ENCODE data around the gene NRDE2.

DNA sequence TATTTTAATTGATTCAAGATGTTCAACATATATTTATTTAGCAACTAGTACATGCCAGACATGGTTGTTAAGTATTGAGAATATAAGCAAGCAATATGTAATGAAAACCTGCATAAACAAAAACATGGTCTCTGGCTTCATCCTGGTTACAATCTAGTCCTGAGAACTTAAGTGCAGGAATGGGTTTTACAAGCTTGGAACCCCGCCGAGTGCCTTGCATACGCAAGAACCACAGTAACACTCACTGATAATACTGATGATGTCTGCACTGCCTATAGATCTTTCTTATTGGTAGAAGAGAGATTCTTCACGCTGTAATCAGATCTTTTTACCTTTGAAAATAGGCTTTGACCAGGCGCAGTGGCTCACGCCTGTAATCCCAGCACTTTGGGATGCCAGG is 42.1 kb upstream of the NRDE2 start:
- TF ChIP-seq JUND (IDR thresholded peaks at IDR 0.05): no peak
- no peak for TF ChIP-seq FOXA1 (IDR thresholded peaks at IDR 0.05)
- TF ChIP-seq, protein P1, sequence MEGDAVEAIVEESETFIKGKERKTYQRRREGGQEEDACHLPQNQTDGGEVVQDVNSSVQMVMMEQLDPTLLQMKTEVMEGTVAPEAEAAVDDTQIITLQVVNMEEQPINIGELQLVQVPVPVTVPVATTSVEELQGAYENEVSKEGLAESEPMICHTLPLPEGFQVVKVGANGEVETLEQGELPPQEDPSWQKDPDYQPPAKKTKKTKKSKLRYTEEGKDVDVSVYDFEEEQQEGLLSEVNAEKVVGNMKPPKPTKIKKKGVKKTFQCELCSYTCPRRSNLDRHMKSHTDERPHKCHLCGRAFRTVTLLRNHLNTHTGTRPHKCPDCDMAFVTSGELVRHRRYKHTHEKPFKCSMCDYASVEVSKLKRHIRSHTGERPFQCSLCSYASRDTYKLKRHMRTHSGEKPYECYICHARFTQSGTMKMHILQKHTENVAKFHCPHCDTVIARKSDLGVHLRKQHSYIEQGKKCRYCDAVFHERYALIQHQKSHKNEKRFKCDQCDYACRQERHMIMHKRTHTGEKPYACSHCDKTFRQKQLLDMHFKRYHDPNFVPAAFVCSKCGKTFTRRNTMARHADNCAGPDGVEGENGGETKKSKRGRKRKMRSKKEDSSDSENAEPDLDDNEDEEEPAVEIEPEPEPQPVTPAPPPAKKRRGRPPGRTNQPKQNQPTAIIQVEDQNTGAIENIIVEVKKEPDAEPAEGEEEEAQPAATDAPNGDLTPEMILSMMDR (IDR thresholded peaks at IDR 0.05; ENCODE audit: low read depth, low read length, missing input control): no peak
- no peak for TF ChIP-seq YY1 (IDR thresholded peaks at IDR 0.05)
- TF ChIP-seq, protein P2, sequence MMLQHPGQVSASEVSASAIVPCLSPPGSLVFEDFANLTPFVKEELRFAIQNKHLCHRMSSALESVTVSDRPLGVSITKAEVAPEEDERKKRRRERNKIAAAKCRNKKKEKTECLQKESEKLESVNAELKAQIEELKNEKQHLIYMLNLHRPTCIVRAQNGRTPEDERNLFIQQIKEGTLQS (IDR thresholded peaks at IDR 0.05): no peak
- TF ChIP-seq, protein P3, sequence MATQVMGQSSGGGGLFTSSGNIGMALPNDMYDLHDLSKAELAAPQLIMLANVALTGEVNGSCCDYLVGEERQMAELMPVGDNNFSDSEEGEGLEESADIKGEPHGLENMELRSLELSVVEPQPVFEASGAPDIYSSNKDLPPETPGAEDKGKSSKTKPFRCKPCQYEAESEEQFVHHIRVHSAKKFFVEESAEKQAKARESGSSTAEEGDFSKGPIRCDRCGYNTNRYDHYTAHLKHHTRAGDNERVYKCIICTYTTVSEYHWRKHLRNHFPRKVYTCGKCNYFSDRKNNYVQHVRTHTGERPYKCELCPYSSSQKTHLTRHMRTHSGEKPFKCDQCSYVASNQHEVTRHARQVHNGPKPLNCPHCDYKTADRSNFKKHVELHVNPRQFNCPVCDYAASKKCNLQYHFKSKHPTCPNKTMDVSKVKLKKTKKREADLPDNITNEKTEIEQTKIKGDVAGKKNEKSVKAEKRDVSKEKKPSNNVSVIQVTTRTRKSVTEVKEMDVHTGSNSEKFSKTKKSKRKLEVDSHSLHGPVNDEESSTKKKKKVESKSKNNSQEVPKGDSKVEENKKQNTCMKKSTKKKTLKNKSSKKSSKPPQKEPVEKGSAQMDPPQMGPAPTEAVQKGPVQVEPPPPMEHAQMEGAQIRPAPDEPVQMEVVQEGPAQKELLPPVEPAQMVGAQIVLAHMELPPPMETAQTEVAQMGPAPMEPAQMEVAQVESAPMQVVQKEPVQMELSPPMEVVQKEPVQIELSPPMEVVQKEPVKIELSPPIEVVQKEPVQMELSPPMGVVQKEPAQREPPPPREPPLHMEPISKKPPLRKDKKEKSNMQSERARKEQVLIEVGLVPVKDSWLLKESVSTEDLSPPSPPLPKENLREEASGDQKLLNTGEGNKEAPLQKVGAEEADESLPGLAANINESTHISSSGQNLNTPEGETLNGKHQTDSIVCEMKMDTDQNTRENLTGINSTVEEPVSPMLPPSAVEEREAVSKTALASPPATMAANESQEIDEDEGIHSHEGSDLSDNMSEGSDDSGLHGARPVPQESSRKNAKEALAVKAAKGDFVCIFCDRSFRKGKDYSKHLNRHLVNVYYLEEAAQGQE (IDR thresholded peaks at IDR 0.05): no peak
- TF ChIP-seq RAD21 (IDR thresholded peaks at IDR 0.05): no peak
- TF ChIP-seq TAF1 (conservative IDR thresholded peaks at IDR 0.05): no peak
- no peak for TF ChIP-seq RXRA (IDR thresholded peaks at IDR 0.05)
- TF ChIP-seq, protein P4, sequence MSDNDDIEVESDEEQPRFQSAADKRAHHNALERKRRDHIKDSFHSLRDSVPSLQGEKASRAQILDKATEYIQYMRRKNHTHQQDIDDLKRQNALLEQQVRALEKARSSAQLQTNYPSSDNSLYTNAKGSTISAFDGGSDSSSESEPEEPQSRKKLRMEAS (IDR thresholded peaks at IDR 0.05): no peak
- TF ChIP-seq GABPA (IDR thresholded peaks at IDR 0.05 in 1 of 2, conservative IDR thresholded peaks at IDR 0.05 in 1 of 2): no peak
- TF ChIP-seq HNF4A (conservative IDR thresholded peaks at IDR 0.05): no peak
- TF ChIP-seq, protein P5, sequence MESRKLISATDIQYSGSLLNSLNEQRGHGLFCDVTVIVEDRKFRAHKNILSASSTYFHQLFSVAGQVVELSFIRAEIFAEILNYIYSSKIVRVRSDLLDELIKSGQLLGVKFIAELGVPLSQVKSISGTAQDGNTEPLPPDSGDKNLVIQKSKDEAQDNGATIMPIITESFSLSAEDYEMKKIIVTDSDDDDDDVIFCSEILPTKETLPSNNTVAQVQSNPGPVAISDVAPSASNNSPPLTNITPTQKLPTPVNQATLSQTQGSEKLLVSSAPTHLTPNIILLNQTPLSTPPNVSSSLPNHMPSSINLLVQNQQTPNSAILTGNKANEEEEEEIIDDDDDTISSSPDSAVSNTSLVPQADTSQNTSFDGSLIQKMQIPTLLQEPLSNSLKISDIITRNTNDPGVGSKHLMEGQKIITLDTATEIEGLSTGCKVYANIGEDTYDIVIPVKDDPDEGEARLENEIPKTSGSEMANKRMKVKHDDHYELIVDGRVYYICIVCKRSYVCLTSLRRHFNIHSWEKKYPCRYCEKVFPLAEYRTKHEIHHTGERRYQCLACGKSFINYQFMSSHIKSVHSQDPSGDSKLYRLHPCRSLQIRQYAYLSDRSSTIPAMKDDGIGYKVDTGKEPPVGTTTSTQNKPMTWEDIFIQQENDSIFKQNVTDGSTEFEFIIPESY (IDR thresholded peaks at IDR 0.05): no peak
